ENCODE data around the gene TOP3B. TPM values are rescaled to one million over a fixed set of nuclear protein-coding genes. Genes with fewer than 3 reads are reported as not detected.

TOP3B gene
- total and polyA plus RNA-seq, 10 of the 15 experiments (the other 5 are each of a cell fraction or from before 2014, with no cell fraction given): 0.60 to 47.3 (median 33.7) TPM

GRCh38 chr22:22027955-22028354 is 45.4 kb upstream of the TOP3B start:
- POLR2A ChIA-PET: interaction anchor here (1.1 to 2.1 kb wide), 2 partner anchors 14 to 34 kb away, joined by 3 to 13 read pairs; no protein-coding TSS in a partner anchor
- FAIRE-seq: no peak
- Histone ChIP-seq H2AFZ (ENCODE audit: control insufficient read depth, low read depth, low read length) (no peak overlapping the region), H3K79me2 (ENCODE audit: control insufficient read depth, insufficient read depth, low read length) (peaks cover 13% of the 10 kb centered on the region), H3K27ac (ENCODE audit: control insufficient read depth, insufficient read depth) (no peak overlapping the region; the same call in 1 of the 2 replicates), H3K36me3 (ENCODE audit: control insufficient read depth in 2 of 2, insufficient read depth in 2 of 2, low read length in 1 of 2) (no peaks in the 10 kb centered on the region), H3K4me1 (ENCODE audit: control insufficient read depth, insufficient read depth, low read length) (peaks cover 56% of the 10 kb centered on the region), H3K27me3 (replicated peaks in 1 of 2; ENCODE audit: control insufficient read depth in 2 of 2, insufficient read depth in 2 of 2, low read length in 1 of 2) (no peaks in the 10 kb centered on the region), H4K20me1 (ENCODE audit: control insufficient read depth, insufficient read depth) (no peaks in the 10 kb centered on the region), H3K9me3 (replicated peaks; ENCODE audit: control insufficient read depth, insufficient read depth, low read length) (no peaks in the 10 kb centered on the region), H3K4me2 (ENCODE audit: control insufficient read depth, insufficient read depth) (no peak overlapping the region), H3K9ac (ENCODE audit: control insufficient read depth, insufficient read depth, low read length) (no peak overlapping the region; the same call in 1 of the 2 replicates), H3K4me3 (no peak overlapping the region)
- no peak for ATAC-seq
- TF ChIP-seq USF1 (IDR thresholded peaks at IDR 0.05; ENCODE audit: borderline replicate concordance, extremely low read length, insufficient read depth, low read depth, low read length) (no peak), NR2F1 (conservative IDR thresholded peaks at IDR 0.05) (no peak), FOXM1 (IDR thresholded peaks at IDR 0.05; ENCODE audit: low read depth, low read length) (no peak), MAX (IDR thresholded peaks at IDR 0.05; ENCODE audit: low read depth, low read length) (no peak), ZZZ3 (IDR thresholded peaks at IDR 0.05; ENCODE audit: control insufficient read depth, insufficient read length, low read depth) (no peak), ZNF217 (IDR thresholded peaks at IDR 0.05) (no peak), ASH2L (IDR thresholded peaks at IDR 0.05; ENCODE audit: borderline replicate concordance, low read depth) (no peak), RAD21 (IDR thresholded peaks at IDR 0.05; ENCODE audit: insufficient read depth, low read depth, low read length) (no peak)
- CTCF ChIA-PET: interaction anchor here (0.7 to 13.5 kb wide), 11 partner anchors 15 to 927 kb away, joined by 3 to 177 read pairs (median 6); partner anchors contain the start of gene TOP3B
- SMC1A ChIA-PET (ENCODE audit: uncharacterized antibody, unreplicated experiment): interaction anchor here (1.2 to 2.5 kb wide), 7 partner anchors 10 to 130 kb away, joined by 4 to 26 read pairs (median 5); no protein-coding TSS in a partner anchor
- DNase-seq (ENCODE audit: low read depth, low spot score): no peak
- WGBS (ENCODE audit: insufficient coverage, insufficient replicate concordance, low lambda C conversion rate, missing lambda C conversion rate): 99% methylated on average over 3 of the region's 3 CpGs
- in situ Hi-C loops (cut with MboI) (loop anchor here (5.0 kb wide), 1 partner anchor 924 kb away; no protein-coding TSS in a partner anchor), intact Hi-C loops (cut with micrococcal nuclease; ENCODE audit: unreplicated experiment) (loop anchor here (5.0 kb wide), 1 partner anchor 46 kb away; the partner anchor contains the start of gene TOP3B)
- RAD21 ChIA-PET (ENCODE audit: unreplicated experiment): interaction anchor here (1.0 to 12.8 kb wide), 4 partner anchors 16 to 168 kb away, joined by 4 to 229 read pairs (median 5); no protein-coding TSS in a partner anchor
- no TSS peak for BruUV-seq (replicated peaks)
